ENCODE measurements around the gene SCN1A. TPM values are rescaled to one million over a fixed set of nuclear protein-coding genes. Genes with fewer than 3 reads are reported as not detected.

The SCN1A gene
- total and polyA plus RNA-seq, 4 donors, result 2.1 to 32.6 (median 14.5) TPM

- no peaks in the 10 kb centered on the region for H3K36me3 ChIP-seq (ENCODE audit: control insufficient read depth in 4 of 4, insufficient read depth in 4 of 4, low read length in 4 of 4)
- no peaks in the 10 kb centered on the region for H3K27me3 ChIP-seq (ENCODE audit: control insufficient read depth in 3 of 3, insufficient read depth in 3 of 3, low read length in 2 of 3)
- no peaks in the 10 kb centered on the region for H3K9me3 ChIP-seq (ENCODE audit: control insufficient read depth in 4 of 4, insufficient read depth in 3 of 4, low read length in 3 of 4)
- no peak overlapping the region for H3K27ac ChIP-seq (ENCODE audit: low read depth in 1 of 2, low read length in 1 of 2)
- ATAC-seq (ENCODE audit: insufficient read depth, low FRiP score) (no peak), DNase-seq (no peak)
- H3K4me3 ChIP-seq, result no peak overlapping the region
- no peak for TF ChIP-seq CTCF (IDR thresholded peaks at IDR 0.05; ENCODE audit: control extremely low read depth, extremely low read depth)
- 49 to 65% methylated on average over 3 of the region's 3 CpGs for WGBS, 2 donors
- peaks cover 0 to 13% (median 0%) of the 10 kb centered on the region in 5 donors for H3K4me1 ChIP-seq (ENCODE audit: control insufficient read depth in 5 of 5, insufficient read depth in 5 of 5, low read length in 5 of 5)
- no peak overlapping the region for H3K9ac ChIP-seq (ENCODE audit: insufficient read depth in 1 of 2, low read length in 2 of 2)
Observed at GRCh38 chr2:166154685-166155338, 27.0 kb upstream of the SCN1A start.

GRCh38 chr2:166152064-166152463 is 24.2 kb upstream of the SCN1A start:
- Histone ChIP-seq H3K27me3 (ENCODE audit: control insufficient read depth in 3 of 3, insufficient read depth in 3 of 3, low read length in 2 of 3) (no peaks in the 10 kb centered on the region), H3K27ac (ENCODE audit: low read depth in 1 of 2, low read length in 1 of 2) (no peak overlapping the region), H3K9ac (ENCODE audit: insufficient read depth in 1 of 2, low read length in 2 of 2) (no peak overlapping the region), H3K4me1 (ENCODE audit: control insufficient read depth in 5 of 5, insufficient read depth in 5 of 5, low read length in 5 of 5) (no peaks in the 10 kb centered on the region), H3K4me3 (no peak overlapping the region), H3K9me3 (ENCODE audit: control insufficient read depth in 4 of 4, insufficient read depth in 3 of 4, low read length in 3 of 4) (no peaks in the 10 kb centered on the region), H3K36me3 (ENCODE audit: control insufficient read depth in 4 of 4, insufficient read depth in 4 of 4, low read length in 4 of 4) (no peaks in the 10 kb centered on the region)
- no peak for DNase-seq
- ATAC-seq (ENCODE audit: insufficient read depth, low FRiP score), result no peak
- no peak for TF ChIP-seq CTCF (IDR thresholded peaks at IDR 0.05; ENCODE audit: control extremely low read depth, extremely low read depth)

- 69 to 79% methylated on average over 7 of the region's 7 CpGs for WGBS, 2 donors
- Histone ChIP-seq H3K9me3 (ENCODE audit: control insufficient read depth in 4 of 4, insufficient read depth in 3 of 4, low read length in 3 of 4) (no peaks in the 10 kb centered on the region), H3K27me3 (ENCODE audit: control insufficient read depth in 3 of 3, insufficient read depth in 3 of 3, low read length in 2 of 3) (no peaks in the 10 kb centered on the region), H3K4me1 (ENCODE audit: control insufficient read depth in 5 of 5, insufficient read depth in 5 of 5, low read length in 5 of 5) (no peaks in the 10 kb centered on the region), H3K9ac (ENCODE audit: insufficient read depth in 1 of 2, low read length in 2 of 2) (no peak overlapping the region), H3K27ac (ENCODE audit: low read depth in 1 of 2, low read length in 1 of 2) (no peak overlapping the region), H3K4me3 (no peak overlapping the region), H3K36me3 (ENCODE audit: control insufficient read depth in 4 of 4, insufficient read depth in 4 of 4, low read length in 4 of 4) (no peaks in the 10 kb centered on the region)
- TF ChIP-seq CTCF (IDR thresholded peaks at IDR 0.05; ENCODE audit: control extremely low read depth, extremely low read depth), result no peak
- peak in 1 of 3 donors; percentile 10 for DNase-seq
- ATAC-seq (ENCODE audit: insufficient read depth, low FRiP score), result no peak
Observed at GRCh38 chr2:166148500-166149400, 20.9 kb upstream of the SCN1A start.
